Measurements from ENCODE around the gene TMUB2.

TMUB2 gene

GRCh38 chr17:44241106-44241624 is 54.4 kb downstream of the TMUB2 start:
- no peaks in the 10 kb centered on the region for H4K20me1 ChIP-seq (ENCODE audit: insufficient read depth, low read length)
- no peak overlapping the region; the same call in 1 of the 2 replicates for H3K4me3 ChIP-seq (ENCODE audit: low read length)
- peak overlapping the region; percentile 10; the same call in 1 of the 2 replicates for H3K4me2 ChIP-seq (ENCODE audit: low read length)
- no peaks in the 10 kb centered on the region for H3K79me2 ChIP-seq (ENCODE audit: low read length)
- H3K27me3 ChIP-seq (ENCODE audit: low read depth, low read length), result no peaks in the 10 kb centered on the region
- H2AFZ ChIP-seq (ENCODE audit: low read depth, low read length), result peak overlapping the region; percentile 56
- peaks cover 5% of the 10 kb centered on the region for H3K36me3 ChIP-seq (replicated peaks; ENCODE audit: low read depth, low read length)
- no peak overlapping the region; the same call in 1 of the 2 replicates for H3K9ac ChIP-seq (ENCODE audit: low read length)
- H3K9me3 ChIP-seq (ENCODE audit: insufficient read depth, low read length), result no peaks in the 10 kb centered on the region
- no peak for TF ChIP-seq EZH2phosphoT487 (IDR thresholded peaks at IDR 0.05; ENCODE audit: low read depth)
- TF ChIP-seq, protein P1, sequence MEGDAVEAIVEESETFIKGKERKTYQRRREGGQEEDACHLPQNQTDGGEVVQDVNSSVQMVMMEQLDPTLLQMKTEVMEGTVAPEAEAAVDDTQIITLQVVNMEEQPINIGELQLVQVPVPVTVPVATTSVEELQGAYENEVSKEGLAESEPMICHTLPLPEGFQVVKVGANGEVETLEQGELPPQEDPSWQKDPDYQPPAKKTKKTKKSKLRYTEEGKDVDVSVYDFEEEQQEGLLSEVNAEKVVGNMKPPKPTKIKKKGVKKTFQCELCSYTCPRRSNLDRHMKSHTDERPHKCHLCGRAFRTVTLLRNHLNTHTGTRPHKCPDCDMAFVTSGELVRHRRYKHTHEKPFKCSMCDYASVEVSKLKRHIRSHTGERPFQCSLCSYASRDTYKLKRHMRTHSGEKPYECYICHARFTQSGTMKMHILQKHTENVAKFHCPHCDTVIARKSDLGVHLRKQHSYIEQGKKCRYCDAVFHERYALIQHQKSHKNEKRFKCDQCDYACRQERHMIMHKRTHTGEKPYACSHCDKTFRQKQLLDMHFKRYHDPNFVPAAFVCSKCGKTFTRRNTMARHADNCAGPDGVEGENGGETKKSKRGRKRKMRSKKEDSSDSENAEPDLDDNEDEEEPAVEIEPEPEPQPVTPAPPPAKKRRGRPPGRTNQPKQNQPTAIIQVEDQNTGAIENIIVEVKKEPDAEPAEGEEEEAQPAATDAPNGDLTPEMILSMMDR (IDR thresholded peaks at IDR 0.05; ENCODE audit: low read depth, low read length), result no peak
- H3K27ac ChIP-seq (ENCODE audit: low read length), result no peak overlapping the region
- peaks cover 33% of the 10 kb centered on the region for H3K4me1 ChIP-seq (ENCODE audit: low read length)
